ENCODE measurements around the gene SLC7A4. TPM values are rescaled to one million over a fixed set of nuclear protein-coding genes. Genes with fewer than 3 reads are reported as not detected.

Gene SLC7A4
- total and polyA plus RNA-seq, 3 donors from 2014 or later: 54.8 to 64.8 (median 60.3) TPM

GRCh38 chr22:21030621-21031544 lies 1.5 kb downstream of the SLC7A4 start:
- no peak overlapping the region for H3K27ac ChIP-seq
- no peaks in the 10 kb centered on the region for H3K9me3 ChIP-seq
- TF ChIP-seq POLR2A (IDR thresholded peaks at IDR 0.05): no peak
- TF ChIP-seq, protein P1, sequence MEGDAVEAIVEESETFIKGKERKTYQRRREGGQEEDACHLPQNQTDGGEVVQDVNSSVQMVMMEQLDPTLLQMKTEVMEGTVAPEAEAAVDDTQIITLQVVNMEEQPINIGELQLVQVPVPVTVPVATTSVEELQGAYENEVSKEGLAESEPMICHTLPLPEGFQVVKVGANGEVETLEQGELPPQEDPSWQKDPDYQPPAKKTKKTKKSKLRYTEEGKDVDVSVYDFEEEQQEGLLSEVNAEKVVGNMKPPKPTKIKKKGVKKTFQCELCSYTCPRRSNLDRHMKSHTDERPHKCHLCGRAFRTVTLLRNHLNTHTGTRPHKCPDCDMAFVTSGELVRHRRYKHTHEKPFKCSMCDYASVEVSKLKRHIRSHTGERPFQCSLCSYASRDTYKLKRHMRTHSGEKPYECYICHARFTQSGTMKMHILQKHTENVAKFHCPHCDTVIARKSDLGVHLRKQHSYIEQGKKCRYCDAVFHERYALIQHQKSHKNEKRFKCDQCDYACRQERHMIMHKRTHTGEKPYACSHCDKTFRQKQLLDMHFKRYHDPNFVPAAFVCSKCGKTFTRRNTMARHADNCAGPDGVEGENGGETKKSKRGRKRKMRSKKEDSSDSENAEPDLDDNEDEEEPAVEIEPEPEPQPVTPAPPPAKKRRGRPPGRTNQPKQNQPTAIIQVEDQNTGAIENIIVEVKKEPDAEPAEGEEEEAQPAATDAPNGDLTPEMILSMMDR (IDR thresholded peaks at IDR 0.05): no peak
- intact Hi-C loops (cut with DNase I; ENCODE audit: low total_unique reads): no loop called here
- no peaks in the 10 kb centered on the region for H3K36me3 ChIP-seq (ENCODE audit: low read depth, missing control alignments)
- H3K27me3 ChIP-seq: no peaks in the 10 kb centered on the region
- WGBS, 2 donors: 88 to 91% methylated on average over 37 to 38 of the region's 40 CpGs
- H3K4me1 ChIP-seq: peaks cover 27% of the 10 kb centered on the region
- H3K4me3 ChIP-seq: no peak overlapping the region
- no peak for DNase-seq

GRCh38 chr22:21030032-21030431 lies 2.3 kb downstream of the SLC7A4 start:
- H3K36me3 ChIP-seq (ENCODE audit: low read depth, missing control alignments): no peaks in the 10 kb centered on the region
- peaks cover 27% of the 10 kb centered on the region for H3K4me1 ChIP-seq
- 91 to 94% methylated on average over 12 to 15 of the region's 15 CpGs for WGBS, 2 donors
- H3K9me3 ChIP-seq: no peaks in the 10 kb centered on the region
- H3K4me3 ChIP-seq: no peak overlapping the region
- no peaks in the 10 kb centered on the region for H3K27me3 ChIP-seq
- intact Hi-C loops (cut with DNase I; ENCODE audit: low total_unique reads): no loop called here
- H3K27ac ChIP-seq: no peak overlapping the region
- DNase-seq: no peak
- no peak for TF ChIP-seq POLR2A (IDR thresholded peaks at IDR 0.05)
- TF ChIP-seq, protein P1 (IDR thresholded peaks at IDR 0.05): no peak

DNA sequence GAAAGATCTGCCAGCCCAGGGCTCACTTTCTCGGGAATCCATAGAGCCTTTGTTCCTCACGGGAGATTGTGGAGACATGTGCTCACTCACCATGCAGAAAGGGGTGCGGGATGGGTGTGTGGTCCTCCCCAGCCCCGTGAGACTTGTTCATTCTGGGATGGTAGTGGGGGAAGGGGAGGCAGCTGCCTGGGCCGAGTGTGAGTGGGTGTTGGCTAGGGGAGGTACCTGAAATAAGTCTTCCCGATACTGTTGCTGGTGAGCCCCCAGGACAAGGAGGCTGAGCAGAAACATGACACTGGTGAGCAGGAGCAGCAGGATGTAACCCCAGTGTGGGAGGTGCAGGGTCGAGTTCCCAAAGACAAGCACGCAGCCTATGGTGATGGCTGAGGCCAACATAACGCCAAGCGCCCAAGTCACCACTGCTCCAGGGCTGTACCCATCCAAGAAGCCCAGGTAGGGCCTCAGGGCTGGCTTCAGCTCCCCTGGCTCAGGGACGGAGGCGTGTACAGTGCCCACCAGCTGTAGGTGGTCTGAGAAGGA lies 2.8 kb downstream of the SLC7A4 start:
- no peak for TF ChIP-seq POLR2A (IDR thresholded peaks at IDR 0.05)
- TF ChIP-seq, protein P1 (IDR thresholded peaks at IDR 0.05): no peak
- H3K4me1 ChIP-seq: peaks cover 27% of the 10 kb centered on the region
- no peak overlapping the region for H3K27ac ChIP-seq
- no peaks in the 10 kb centered on the region for H3K9me3 ChIP-seq
- H3K36me3 ChIP-seq (ENCODE audit: low read depth, missing control alignments): no peaks in the 10 kb centered on the region
- 69 to 83% methylated on average over 11 to 12 of the region's 12 CpGs for WGBS, 2 donors
- no peak overlapping the region for H3K4me3 ChIP-seq
- H3K27me3 ChIP-seq: no peaks in the 10 kb centered on the region
- intact Hi-C loops (cut with DNase I; ENCODE audit: low total_unique reads): no loop called here
- DNase-seq: no peak

DNA sequence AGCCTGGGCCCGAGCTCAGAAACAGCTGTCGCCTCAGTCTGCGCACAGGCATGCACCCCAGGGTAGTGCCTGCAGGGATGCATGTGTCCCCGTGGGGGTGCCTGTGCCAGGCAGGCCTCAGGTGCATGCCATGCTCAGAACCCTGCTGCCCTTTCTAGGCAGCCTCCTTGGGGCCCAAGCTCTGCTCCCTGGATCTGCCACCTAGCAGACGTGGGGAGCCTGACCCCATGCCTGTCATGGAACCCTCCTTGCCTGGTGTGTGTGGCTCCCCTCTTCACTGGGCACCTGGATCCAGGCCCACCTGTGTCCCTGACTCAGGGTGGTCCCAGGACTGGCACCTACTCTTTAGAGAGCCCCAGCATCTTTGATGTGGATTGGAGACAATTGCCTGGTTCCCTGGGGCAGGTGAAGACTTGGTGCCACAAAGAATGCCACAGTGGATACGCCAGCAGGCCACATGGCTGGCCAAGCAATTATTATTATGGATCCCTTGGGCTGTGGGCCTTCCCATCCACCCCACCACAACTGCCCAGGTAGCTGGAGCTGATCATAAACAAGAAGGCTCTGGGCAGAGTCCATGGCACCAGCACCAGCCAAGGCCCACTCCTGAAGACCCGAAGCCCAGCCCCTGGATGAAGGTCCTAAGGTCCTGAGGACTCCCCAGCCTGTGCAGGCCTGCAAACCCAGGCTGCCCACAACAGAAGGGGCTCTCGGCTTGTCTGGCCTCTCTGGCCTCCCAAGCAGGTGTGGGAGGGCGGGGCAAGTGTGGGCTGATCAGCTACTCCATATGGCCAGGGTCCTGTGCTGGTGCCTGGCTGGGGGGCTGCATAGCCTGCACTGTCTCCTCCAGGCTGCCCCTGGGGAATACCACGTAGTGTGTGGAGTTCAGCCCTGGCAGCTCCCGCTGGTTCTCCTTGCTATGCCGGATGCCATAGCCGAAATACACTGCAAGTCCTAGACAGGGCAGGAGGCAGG lies 3.8 kb downstream of the SLC7A4 start:
- intact Hi-C loops (cut with DNase I; ENCODE audit: low total_unique reads): no loop called here
- H3K4me1 ChIP-seq: peaks cover 27% of the 10 kb centered on the region
- no peak for DNase-seq
- H3K9me3 ChIP-seq: no peaks in the 10 kb centered on the region
- no peak overlapping the region for H3K4me3 ChIP-seq
- WGBS, 2 donors: 93 to 98% methylated on average over 8 to 13 of the region's 13 CpGs
- no peaks in the 10 kb centered on the region for H3K27me3 ChIP-seq
- H3K27ac ChIP-seq: no peak overlapping the region
- TF ChIP-seq POLR2A (IDR thresholded peaks at IDR 0.05): no peak
- TF ChIP-seq, protein P1 (IDR thresholded peaks at IDR 0.05): no peak
- H3K36me3 ChIP-seq (ENCODE audit: low read depth, missing control alignments): no peaks in the 10 kb centered on the region

Measured in testis (tissue), 3 donors.